Skin of body (tissue), 2 donors: ENCODE measurements around the gene SPACA6. TPM values are rescaled to one million over a fixed set of nuclear protein-coding genes. Genes with fewer than 3 reads are reported as not detected.

Experiments used
- DNase-seq: peaks from one replicate; lab custom pipeline; 2025; lab: John Stamatoyannopoulos, UW
- total RNA-seq: library from RNA; depleted of rRNA; stranded (reverse); fragments of >200 nt; gene quantifications from one replicate; pipeline ENCODE4 v1.2.3, GENCODE V29; 2014

The SPACA6 gene
- total RNA-seq, 1 donor from 2014 or later: 5.3 TPM

DNA sequence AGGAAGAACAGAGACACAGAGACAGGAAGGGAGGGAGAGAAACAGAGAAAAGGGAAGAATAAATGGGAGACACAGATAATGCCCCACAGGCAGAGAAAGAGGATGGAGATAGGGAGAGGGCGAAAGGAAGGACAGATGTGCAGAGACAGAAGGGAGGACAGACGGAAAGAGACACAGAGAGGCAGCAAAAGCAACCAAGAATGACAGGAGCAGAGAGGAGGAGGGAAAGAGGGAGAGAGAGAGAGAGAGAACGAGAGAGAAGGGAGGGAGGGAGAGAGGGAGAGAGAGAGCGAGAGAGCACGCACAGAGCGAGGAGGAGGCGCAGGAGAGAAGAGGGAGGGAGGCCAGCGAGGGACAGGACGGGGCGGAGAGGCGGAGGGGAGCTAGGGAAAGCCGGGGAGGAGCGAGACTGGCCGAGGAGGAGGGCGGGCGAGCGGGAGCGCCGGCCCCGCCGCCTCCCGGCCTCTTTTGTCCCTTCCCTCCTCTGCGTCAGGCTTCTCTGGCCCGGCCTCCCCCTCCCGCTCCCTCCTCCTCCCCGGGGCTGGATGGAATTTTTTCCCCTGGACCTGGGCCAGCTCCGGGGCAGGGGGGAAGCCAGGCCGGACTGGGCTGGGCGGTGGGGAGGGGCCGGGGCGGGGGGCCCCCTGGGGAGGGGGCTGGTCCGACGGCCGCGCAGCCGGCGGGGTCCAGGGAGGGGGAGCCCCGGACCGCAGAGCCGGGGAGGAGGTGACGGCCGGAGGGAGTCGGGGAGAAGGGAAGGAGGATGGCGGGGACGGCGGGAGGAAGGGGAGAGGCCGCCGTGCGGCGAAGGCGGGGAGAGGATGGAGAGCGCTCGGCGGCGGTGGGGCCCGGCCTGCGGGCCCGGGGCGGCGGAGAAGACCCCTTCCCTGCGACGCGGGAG is 4.2 kb upstream of the SPACA6 start:
- peak; percentile 100 for DNase-seq

DNA sequence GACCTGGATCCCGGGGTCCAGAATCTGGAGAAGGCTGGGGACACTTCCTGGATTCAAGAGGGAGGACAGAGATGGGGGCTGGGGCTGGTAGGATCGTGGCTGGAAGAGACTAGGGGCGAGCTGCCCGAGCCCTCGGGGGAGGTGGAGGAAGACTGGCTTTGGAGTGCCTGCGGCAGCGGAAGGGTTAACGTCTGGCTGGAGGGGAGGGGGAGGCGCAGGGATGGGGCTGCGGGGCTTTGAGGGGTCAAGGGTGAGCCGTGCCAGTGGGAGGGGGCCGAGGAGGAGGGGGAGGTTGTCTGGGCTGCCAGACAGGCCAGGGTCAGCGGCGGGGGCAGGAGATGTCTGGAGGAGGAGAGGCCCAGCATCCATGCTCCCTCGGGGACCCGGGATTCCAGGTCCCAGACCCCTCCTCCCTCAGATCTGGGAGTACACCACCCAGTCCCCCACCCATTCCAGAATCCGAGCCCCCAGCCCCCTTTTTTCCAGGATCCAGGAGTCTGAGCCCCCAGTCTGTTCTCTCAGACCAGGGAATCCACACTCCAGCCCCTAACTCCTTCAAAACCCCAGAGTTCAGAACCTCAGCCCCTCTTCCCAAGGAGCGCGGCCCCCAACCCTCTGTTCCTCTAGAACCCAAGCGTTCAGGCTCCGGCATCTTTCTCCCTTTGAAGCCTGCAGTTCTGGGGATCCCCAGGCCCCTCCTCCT is 3.2 kb upstream of the SPACA6 start:
- DNase-seq: peak; percentile 63

DNA sequence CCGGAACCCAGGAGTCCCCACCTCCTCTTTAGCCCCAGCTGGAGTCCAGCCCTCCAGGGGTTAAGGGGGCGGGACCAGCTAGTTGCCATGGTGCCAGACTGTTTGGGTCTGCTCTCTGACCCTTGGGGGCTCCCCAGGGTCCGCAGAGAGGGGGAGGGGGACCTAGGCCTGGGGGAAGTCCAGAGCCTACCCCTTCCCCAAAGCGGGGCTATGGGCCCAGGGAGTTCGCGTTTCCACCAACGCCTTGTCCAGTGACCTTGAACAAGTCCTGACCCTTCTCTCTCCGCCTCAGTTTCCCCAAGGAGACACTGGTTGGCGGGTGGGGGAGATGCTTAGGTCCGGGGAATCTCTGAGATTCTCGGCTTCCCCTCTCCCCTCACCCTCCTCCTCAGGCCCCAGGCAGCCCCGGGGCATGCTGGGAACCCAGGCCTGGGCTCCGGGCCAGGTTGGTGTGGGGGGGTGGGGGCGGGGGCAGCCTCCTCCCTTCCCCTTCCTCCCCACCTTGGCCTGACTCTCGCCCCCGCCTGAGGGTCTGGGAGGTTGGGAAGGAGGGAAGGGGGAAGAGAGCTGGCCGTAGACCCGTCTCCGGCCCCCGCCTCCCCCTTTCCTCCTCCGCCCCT is 2.6 kb upstream of the SPACA6 start:
- peak; percentile 92 for DNase-seq

DNA sequence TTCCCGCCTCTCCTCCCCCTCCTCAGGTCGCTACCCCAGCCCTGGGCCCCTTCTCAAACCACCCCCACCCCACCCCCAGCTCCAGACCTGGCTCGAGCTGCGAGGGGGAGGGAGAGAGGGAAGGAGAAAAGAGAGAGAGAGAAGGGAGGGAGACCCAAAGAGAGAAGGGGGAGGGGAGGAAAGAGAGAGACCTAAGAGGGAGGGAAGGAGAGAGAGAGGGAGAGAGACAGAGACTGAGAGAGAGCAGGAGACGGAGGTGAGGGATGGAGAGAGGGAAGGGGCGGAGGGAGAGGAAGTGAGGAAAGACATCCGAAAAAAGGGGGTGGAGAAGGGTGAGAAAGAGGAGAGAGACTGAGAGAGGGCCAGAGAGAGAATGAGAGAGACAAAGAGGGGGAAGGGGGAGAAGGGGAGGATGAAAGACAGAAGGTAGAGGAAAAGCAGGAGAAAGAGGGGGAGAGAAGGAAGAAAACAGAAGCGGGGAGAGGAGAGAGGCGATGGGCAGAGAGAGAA is 2.0 kb upstream of the SPACA6 start:
- DNase-seq: no peak

DNA sequence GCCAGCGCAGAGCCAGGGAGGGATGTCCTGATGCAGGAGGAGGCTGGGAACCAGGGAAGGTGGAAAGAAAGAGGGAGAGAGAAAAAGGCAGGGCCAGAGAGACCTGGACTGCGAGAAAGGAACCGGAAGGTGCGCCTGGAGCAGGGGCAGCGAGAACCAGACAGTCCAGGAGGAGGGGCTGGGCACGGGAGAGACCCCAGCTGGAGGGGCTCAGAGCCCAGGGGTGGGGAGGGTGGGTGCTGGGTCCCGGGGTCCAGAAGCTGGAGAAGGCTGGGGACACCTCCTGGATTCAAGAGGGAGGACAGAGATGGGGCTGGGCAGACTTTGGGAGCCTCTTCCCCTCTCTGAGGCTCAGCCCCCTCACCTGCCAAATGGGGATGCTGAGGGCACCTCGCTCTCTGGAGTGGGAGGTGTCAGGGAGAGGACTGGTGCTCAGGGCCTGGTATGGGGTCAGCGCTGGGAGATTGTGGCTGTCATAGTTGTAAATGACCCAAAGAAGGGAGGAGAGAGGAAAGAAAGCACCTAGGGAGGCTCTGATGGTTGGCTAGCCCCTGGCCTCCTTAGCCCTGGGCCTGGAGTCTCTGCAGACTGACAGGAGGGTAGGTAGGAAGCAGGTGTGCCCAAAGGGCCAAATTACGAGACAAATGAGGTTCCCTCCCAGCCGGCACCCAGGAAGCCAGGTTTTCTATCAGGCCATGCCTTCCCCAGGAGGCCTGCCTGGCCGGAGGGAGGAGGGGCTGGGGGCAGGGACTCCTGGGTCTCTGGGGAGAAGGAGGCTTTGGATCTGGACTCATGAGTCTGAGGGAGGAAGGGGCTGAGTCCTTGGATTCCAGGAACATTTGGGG is 1.3 kb upstream of the SPACA6 start:
- DNase-seq: no peak

DNA sequence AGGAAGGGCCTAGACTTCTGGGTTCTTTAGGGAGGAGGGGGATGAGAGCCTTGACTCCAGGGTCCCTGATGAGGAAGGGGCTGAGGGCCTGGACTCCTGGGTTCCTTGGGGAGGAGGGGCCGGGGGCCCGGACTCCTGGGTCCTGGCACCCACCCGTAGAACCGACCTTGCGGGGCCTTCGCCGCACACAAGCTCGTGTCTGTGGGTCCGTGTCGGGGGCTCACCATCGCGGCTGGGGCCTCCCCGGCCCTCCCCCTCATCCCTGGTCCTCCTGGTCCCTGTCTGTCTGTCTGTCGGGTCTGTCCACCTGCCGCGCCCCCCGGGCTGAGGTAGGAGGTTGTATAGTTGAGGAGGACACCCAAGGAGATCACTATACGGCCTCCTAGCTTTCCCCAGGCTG is 662 bp upstream of the SPACA6 start:
- DNase-seq: no peak

DNA sequence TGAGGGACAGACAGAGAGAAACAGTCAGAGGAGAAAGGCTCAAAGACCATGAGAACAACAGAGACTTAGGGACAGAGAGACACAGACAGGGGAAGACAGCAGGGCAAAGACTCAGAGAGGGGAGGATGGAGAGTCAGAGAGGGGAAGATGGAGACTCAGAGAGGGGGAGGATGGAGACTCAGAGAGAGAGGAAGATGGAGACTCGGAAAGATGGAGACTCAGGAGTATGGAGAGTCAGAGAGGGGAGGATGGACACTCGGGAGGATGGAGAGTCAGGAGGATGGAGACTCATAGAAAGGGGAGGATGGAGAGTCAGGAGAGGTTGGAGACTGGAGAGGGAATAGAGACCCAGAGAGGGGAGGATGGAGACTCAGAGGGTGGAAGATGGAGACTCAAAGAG is 689 bp downstream of the SPACA6 start:
- no peak for DNase-seq

DNA sequence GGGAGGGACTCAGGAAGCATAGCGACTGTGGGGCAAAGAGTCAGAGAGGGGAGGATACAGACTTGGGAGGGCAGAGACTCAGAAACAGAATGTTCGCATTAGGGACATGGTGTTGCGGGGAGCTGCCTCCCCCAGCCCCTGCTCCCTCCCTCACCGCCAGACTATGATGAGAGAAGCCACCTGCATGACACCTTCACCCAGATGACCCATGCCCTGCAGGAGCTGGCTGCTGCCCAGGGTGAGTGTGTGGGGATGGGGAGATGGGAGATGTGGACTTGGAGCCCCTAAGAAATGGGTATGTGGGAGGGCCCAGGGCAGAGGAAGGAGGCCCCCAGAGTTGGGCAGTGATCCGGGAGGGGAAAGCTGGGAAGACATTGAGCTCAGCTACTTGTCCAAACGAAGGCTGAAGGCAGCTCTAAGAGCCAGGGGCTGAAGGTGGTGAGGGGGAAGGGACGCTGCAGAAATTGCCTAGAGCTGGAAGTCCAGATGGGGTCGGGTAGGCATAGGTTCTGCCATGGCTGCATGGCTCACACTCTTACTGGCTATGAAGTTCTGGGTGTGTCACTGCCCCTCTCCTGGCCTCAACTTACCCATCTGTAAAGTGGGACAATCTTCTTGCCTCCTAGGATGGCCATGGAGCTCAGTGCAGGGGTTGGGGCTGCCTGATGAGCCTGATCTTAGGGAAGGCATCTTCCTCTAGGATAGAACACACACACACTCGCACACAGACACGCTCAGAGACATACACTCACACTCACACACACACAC is 1.4 kb downstream of the SPACA6 start:
- no peak for DNase-seq

DNA sequence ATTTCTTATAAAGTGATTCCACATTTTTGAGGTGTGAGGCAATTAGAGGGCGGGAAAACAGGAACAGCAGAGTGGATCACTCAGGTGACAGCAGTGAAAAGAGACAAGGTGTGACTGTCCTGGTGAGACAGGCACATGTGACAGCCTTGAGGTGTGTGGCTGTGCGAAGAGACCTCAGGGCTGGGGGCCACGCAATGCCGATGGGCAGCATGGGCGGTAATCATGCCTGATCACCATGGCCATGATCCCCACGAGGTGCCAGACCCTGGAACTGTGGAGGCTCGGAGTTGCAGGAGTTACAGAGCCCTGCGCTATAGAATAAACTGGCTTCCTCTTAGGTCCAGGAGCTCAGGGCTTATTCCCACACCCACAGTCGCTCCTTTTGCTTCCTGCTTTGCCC is 2.0 kb downstream of the SPACA6 start:
- DNase-seq: no peak

DNA sequence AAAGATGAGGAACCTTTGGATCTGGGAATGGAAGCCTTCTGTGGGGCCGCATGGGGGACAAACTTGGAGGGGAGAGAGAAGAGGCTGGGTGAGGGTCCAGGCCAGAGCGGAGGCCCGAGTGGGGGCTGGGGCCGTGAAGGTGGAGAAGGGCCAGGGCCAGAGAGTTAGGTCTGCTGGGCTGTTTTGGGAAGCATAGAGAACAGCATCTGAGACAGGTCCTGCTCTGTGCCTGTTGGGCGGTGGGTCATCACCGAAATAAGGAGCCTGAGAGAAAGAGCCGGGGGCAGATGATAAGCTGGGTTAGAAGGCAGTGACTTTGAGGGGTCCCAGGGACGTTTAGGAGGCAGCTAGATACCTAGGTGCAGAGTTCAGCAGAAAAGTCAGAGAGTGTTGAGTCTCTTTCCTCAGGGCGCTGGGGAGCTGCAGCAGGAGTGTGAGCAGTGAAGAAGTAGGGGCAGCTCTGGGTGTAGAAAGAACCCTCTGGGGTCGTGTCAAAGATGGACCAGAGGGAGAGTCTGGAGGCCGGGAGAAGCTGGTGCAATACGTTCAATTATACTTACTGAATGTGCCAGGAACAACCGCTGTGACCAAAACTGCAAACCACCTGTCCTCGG is 2.7 kb downstream of the SPACA6 start:
- DNase-seq: no peak

DNA sequence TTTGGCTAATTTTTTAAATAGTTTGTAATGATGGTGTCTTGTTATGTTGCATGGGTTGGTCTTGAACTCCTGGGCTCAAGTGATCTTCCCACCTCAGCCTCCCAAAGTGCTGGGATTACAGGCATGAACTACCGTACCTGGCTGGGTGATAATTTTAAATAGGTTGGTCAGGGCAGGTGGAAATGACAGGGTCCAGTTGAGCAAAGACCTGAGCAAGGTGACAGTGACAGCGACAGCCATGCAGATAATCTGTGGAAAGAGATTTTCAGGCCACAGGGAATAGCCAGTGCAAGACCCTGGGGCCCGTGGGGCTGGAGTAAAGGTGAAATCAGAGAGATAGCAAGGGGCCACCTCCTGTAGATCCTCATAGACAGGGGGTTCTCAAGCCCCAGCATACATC is 3.5 kb downstream of the SPACA6 start:
- DNase-seq: no peak

DNA sequence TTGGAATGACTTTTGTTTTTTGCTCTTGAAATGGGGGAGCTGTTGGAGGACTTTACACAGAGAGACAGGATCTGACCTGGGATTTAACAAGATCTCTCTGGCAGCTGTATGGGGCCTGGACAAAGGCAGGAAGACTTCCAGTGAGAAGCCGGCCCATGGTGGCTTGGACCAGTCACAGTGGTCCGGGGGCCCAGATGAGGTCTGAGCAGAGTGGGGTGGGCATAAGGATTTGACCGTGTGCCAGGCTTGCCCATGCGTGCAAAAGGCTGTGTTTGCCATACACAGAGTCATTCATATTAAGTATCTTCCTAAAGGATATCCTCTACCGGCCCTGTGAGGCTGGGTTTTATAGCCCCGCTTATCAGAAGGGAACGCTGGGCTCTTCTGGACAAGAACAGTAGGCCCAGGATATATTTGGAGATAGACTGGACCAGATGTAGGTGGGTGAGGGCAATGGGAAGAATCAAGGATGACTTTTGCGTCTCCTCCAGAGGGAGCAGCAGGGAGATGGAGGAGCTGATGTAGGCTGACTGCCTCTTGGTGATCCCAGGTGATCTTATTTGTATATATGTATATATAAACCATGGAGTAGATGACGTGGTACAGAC is 4.1 kb downstream of the SPACA6 start:
- DNase-seq: no peak

DNA sequence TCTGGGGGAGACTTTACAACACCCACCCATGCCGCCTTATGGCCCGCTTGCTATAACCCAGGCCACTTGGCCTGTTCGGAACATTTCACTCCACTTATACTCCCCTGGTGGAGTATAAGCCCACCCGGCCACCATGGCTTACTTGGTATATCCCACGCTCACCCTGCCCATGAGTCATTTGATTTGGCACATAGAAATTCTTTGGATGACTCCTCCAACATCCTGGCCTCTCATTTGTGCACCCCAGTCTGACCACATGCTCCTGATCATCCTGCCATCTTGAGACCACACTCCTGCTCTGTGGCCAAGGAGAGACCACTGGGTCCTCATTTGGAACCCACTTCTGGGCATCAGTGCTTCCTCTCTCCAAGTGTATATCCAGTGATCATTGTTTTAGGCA is 5.2 kb downstream of the SPACA6 start:
- no peak for DNase-seq

DNA sequence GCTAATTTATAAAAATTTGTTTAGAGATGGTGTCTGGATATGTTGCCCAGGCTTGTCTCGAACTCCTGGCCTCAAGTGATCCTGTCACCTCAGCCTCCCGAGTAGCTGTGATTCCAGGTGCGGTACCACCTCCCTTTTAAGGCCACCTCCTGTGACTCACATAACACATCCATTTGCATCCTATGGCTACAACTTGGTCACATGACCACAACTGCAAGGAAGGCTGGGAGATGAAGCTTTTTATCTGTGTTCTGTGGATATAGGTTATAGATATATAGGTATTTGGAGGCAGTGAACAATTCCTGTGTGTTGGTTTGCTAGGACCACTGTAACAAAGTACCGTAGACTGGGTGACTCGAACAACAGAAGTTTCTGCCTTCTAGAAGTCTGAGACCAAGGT is 6.0 kb downstream of the SPACA6 start:
- no peak for DNase-seq

DNA sequence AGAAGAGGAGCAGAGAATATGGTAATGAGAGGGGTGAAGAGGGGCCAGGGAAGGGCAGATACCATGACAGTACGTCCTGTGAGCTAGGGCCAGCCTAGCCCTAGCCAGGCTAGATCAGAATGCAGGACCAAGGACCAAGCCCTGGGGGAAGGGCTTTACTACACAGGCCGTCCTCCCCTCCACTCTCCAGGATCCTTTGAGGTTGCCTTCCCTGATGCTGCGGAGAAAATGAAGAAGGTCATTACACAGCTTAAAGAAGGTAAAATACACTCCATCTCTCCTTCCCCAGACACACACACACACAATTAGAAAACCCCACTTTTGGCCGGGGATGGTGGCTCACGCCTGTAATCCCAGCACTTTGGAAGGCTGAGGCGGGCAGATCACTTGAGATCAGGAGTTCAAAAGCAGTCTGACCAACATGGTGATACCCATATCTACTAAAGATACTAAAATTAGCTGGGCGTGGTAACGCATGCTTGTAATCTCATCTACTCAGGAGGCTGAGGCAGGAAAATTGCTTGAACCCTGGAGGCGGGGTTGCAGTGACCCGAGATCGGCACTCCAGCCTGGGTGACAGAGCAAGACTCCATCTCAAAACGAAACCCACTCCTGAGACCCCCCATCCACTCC is 8.5 kb downstream of the SPACA6 start:
- no peak for DNase-seq

DNA sequence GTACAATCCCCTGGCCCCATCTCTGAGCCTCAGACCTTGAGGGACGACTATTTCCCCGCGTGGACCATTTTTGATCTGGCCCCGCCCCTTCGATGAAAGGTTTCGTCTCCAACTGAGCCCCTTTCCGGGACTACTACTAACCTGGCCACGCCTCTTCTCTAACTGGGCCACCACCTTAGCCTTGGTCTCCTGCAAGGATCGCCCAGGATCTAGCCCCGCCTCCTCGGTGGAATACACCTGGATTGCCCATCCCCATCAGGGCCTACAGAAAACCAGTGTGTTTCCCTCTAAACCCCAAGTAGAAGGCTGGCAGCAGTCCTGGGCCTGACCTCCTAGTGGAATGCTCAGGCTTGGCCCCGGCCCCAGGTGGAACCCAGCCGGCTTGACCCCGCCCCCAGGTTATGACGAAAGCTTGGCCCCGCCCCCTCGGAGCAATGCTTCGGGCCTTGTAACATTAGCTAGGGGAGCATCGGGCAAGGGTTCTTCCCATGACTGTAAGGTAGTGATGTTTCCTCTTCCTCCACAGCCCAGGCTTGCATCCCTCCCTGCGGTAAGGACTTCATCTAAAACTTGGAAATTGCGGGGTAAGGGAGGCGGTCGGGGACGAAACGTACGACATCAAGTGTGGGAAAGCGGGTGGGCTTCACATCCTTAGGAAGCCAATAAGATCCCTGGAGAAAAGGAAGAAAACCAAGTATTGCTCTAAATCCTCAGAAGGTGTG is 9.1 kb downstream of the SPACA6 start:
- no peak for DNase-seq

DNA sequence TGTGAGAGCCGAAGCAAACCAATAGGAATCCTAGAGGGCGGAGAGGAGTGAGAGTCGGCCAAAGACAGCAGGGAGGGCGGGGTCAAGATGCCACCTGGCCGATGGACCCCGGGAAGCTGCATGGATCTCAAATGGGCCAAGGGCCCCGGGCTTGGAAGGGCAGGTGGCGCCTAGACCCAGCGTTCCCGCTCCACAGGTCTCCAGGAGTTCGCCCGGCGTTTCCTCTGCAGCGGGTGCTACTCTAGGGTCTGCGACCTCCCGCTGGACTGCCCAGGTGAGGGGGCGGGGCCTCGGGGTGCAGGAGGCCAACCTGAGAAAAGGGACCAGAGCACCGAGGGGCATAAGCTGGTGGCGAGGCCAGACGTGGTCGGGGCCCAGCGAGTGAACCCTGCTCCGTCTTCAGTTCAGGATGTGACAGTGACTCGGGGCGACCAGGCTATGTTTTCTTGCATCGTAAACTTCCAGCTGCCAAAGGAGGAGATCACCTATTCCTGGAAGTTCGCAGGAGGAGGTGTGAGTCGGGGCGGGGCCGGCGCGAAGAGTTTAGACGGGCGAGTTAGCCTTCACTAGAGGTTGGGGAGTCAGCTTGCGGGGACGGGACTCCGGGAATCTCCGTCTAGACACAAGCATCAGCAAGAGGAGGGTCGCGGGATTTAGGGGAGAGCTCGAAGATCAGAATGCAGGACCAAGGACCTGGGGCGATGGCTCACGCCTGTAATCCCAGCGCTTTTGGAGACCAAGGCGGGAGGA is 9.9 kb downstream of the SPACA6 start:
- no peak for DNase-seq
